Gastroesophageal sphincter (tissue), 4 donors: ENCODE results near the gene EDAR. TPM values are rescaled to one million over a fixed set of nuclear protein-coding genes. Genes with fewer than 3 reads are reported as not detected.

Source experiments
- ATAC-seq: fragments of 150-250 bp; one replicate; pipeline ENCODE4 v1.9.1; 2016; ENCODE audit warnings: mild to moderate bottlenecking, moderate library complexity
- H3K27ac ChIP-seq, 4 donors: fragments of 200-600 bp; sonication (generic) in 3 of 4; 1 replicate in 3 of 4; 2 replicates in 1 of 4; pipeline ENCODE4 v1.5.1; 2016 to 2019
- H3K27me3 ChIP-seq: fragments of 200-600 bp; sonication (generic); one replicate; pipeline ENCODE4 v1.5.1; 2019
- H3K36me3 ChIP-seq, 2 donors: fragments of 200-600 bp; sonication (generic); one replicate each; pipeline ENCODE4 v1.5.1; 2019; ENCODE audit warnings: control low read depth in 1 of 2
- H3K4me1 ChIP-seq, 3 donors: fragments of 200-600 bp; sonication (generic); 1 replicate in 2 of 3; 2 replicates in 1 of 3; pipeline ENCODE4 v1.5.1; 2016 to 2019; ENCODE audit warnings: control low read depth in 2 of 3
- H3K4me3 ChIP-seq, 2 donors: fragments of 200-600 bp; sonication (generic); one replicate each; pipeline ENCODE4 v1.5.1; 2019; ENCODE audit warnings: mild to moderate bottlenecking in 1 of 2, moderate library complexity in 1 of 2
- H3K9me3 ChIP-seq, 3 donors: fragments of 200-600 bp; sonication (generic); one replicate each; pipeline ENCODE4 v1.5.1; 2017 to 2019; ENCODE audit warnings: control low read depth in 2 of 3
- EP300 ChIP-seq: sonication (generic); formaldehyde crosslinking; IDR thresholded peaks from one replicate; pipeline ENCODE4 v1.6.1; 2017; ENCODE audit warnings: antibody characterized with exemption, mild to moderate bottlenecking
- POLR2A ChIP-seq, 2 donors: fragments of 450-650 bp; IDR thresholded peaks; one replicate each; pipeline ENCODE4 v1.6.1; 2017; ENCODE audit warnings: antibody characterized with exemption in 2 of 2, mild to moderate bottlenecking in 2 of 2, moderate library complexity in 1 of 2
- POLR2AphosphoS5 ChIP-seq: sonication (generic); formaldehyde crosslinking; IDR thresholded peaks from one replicate; pipeline ENCODE4 v1.6.1; 2017; ENCODE audit warnings: antibody characterized with exemption
- WGBS, 2 donors: methylation state at CpG; one replicate each; pipeline ENCODE4 v1.1.5; 2018; ENCODE audit warnings: low coverage in 1 of 2; 5-methylcytosine and 5-hydroxymethylcytosine counted together
- total RNA-seq, 4 donors: library from RNA; depleted of rRNA; stranded (reverse); fragments of >200 nt; gene quantifications; one replicate each; pipeline ENCODE4 v1.1.0, GENCODE V29; 2016
- TF ChIP-seq, protein P1 (sequence below), 4 experiments: fragments of 200-600 bp in 2 of 4; fragments of 450-650 bp in 2 of 4; sonication (generic) in 1 of 4; IDR thresholded peaks; one replicate each; pipeline ENCODE4 v1.5.1; 2017 to 2019; ENCODE audit warnings: antibody characterized with exemption in 4 of 4, mild to moderate bottlenecking in 2 of 4, moderate library complexity in 2 of 4

The EDAR gene
- total RNA-seq, 4 donors from 2014 or later = 0.92 TPM; not detected in 3

DNA sequence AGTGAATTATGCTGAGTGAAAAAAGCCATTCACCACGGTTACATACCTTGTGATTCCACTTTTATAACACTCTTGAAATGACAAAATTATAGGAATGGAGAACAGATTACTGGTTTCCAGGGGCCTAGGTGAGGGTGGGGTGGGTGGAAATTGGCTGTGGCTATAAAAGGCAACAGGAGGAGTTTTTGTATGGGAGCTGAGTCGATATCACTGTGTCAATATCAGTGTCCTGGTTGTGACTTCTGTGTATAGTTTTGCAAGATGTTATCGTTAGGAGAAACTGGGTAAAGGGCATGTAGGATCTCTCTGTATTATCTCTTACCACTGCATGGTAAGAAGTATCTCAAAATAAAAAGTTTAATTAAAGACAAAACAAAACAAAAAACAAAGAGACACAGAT is 84.3 kb downstream of the EDAR start:
- no peaks in the 10 kb centered on the region for H3K27me3 ChIP-seq
- H3K36me3 ChIP-seq = no peaks in the 10 kb centered on the region
- peaks cover 0 to 11% (median 0%) of the 10 kb centered on the region in 3 donors for H3K4me1 ChIP-seq
- H3K27ac ChIP-seq = no peak overlapping the region
- ATAC-seq = no peak
- no peak overlapping the region for H3K4me3 ChIP-seq
- 68 to 72% methylated on average over 2 to 3 of the region's 3 CpGs for WGBS, 2 donors
- no peak for TF ChIP-seq POLR2A (IDR thresholded peaks at IDR 0.05)
- TF ChIP-seq POLR2AphosphoS5 = no peak
- TF ChIP-seq, protein P1, sequence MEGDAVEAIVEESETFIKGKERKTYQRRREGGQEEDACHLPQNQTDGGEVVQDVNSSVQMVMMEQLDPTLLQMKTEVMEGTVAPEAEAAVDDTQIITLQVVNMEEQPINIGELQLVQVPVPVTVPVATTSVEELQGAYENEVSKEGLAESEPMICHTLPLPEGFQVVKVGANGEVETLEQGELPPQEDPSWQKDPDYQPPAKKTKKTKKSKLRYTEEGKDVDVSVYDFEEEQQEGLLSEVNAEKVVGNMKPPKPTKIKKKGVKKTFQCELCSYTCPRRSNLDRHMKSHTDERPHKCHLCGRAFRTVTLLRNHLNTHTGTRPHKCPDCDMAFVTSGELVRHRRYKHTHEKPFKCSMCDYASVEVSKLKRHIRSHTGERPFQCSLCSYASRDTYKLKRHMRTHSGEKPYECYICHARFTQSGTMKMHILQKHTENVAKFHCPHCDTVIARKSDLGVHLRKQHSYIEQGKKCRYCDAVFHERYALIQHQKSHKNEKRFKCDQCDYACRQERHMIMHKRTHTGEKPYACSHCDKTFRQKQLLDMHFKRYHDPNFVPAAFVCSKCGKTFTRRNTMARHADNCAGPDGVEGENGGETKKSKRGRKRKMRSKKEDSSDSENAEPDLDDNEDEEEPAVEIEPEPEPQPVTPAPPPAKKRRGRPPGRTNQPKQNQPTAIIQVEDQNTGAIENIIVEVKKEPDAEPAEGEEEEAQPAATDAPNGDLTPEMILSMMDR (IDR thresholded peaks at IDR 0.05) = no peak
- no peak for TF ChIP-seq EP300
- H3K9me3 ChIP-seq = peaks cover 0 to 12% (median 0%) of the 10 kb centered on the region in 3 donors

DNA sequence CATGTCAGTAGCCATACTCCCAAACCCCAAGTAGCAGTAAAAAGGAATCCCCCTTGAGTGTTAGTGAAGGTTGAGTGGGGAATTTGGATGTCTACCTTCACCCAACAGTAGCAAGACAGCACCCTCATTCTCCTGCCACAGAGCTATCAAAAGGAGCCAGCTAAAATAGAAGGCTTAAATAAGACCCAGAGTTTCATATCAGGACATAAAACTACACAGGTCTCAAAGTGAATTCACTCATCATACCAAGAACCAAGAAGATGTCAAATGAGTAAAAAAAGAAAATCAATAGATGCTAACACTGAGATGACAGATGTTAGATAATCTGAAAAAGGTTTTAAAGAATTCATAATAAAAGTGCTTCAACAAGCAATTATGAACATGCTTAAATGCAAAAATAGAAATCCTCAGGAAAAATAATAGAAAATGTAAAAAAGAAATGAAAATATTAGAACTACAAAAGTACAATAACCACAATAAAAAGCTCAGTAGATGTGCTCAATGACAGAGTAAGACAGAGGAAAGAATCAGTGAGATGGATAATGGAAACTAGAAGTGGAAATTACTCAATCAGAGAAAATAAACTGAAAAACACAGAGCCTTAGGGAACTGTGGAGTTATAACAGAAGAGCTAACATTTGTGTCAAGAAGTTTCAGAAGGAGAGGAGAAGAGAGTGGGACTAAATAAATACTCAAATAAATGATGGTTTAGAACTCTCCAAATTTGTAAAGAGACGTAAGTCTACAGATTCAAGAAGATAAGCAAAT is 90.5 kb downstream of the EDAR start:
- Histone ChIP-seq H3K27me3 (no peaks in the 10 kb centered on the region), H3K4me3 (no peak overlapping the region), H3K4me1 (no peaks in the 10 kb centered on the region), H3K36me3 (no peaks in the 10 kb centered on the region), H3K9me3 (peaks cover 0 to 12% (median 0%) of the 10 kb centered on the region in 3 donors), H3K27ac (no peak overlapping the region)
- TF ChIP-seq POLR2A (IDR thresholded peaks at IDR 0.05) = no peak
- no peak for ATAC-seq
- WGBS, 2 donors = 45 to 50% methylated on average over 1 of the region's 1 CpG

DNA sequence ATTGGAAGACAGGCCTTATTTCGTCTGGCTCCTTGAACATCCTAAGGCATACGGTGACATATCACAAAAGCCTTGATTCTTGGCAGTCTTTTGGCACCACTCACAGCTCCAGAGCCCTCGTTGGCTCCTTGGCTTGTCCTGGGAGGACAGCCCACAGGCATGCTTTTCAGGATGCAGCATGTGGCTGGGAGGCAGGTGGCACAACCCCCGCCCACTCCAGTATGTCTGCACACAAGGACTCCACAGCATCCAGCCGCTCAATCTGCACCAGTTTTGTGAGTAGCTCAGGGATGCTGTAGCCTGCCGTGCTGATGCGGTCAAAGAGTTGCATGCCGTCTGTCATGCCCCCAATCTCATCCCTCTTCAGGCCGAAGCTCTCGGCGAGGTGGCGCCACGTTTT is 92.3 kb downstream of the EDAR start:
- TF ChIP-seq EP300 (no peak), POLR2AphosphoS5 (no peak), POLR2A (IDR thresholded peaks at IDR 0.05) (no peak)
- TF ChIP-seq, protein P1 (IDR thresholded peaks at IDR 0.05) = no peak
- no peaks in the 10 kb centered on the region for H3K27me3 ChIP-seq
- H3K4me1 ChIP-seq = no peaks in the 10 kb centered on the region
- H3K9me3 ChIP-seq = peaks cover 0 to 13% (median 0%) of the 10 kb centered on the region in 3 donors
- no peaks in the 10 kb centered on the region for H3K36me3 ChIP-seq
- no peak overlapping the region for H3K4me3 ChIP-seq
- H3K27ac ChIP-seq = no peak overlapping the region
- ATAC-seq = no peak
- WGBS, 2 donors = 88% methylated on average over 8 of the region's 13 CpGs; no CpG with 5 or more reads in 1 of the 2 donors

DNA sequence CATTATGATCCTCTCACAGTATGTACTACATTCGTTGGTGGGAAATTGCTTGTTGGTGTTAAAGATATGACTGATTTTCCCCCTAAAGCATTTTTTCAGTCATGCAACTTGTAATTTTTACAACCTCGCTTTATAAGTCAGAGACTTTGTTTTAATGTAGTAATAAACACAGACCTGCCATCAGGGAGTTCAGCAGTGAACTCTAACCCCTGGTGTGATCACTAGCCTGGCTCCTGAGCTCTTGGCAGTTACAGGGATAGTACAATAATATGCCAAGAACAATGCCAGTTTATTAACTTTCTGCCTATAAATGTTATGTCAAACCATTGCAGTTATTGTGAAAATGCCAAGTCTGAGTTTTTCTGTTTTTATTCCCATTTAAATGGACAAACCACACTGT is 93.8 kb downstream of the EDAR start:
- Histone ChIP-seq H3K4me3 (no peak overlapping the region), H3K27me3 (no peaks in the 10 kb centered on the region), H3K9me3 (peaks cover 0 to 17% (median 0%) of the 10 kb centered on the region in 3 donors), H3K27ac (no peak overlapping the region), H3K4me1 (no peaks in the 10 kb centered on the region), H3K36me3 (no peaks in the 10 kb centered on the region)
- no peak for TF ChIP-seq EP300
- no peak for TF ChIP-seq POLR2AphosphoS5
- TF ChIP-seq, protein P1 (IDR thresholded peaks at IDR 0.05) = no peak
- TF ChIP-seq POLR2A (IDR thresholded peaks at IDR 0.05) = no peak
- WGBS, 2 donors = 65 to 80% methylated on average over 2 of the region's 2 CpGs
- no peak for ATAC-seq

DNA sequence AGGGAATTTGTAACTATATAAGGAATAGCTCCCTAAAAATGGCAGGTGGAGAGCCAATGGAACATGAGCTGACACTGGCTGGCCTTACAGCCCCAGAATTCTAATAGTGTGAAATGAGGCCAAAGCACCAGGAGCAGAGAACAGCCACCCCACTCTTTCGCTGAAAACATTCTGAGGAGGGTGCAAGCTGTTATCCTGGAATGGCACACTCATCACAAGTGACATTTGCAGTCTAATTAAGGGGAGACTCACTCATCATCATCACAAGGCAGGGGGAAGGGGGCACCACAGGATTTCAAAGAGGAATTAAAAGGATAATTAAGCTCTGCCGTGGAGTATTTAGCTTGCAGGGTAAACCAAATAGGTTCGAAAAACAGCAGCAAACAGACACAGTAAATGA is 94.3 kb downstream of the EDAR start:
- Histone ChIP-seq H3K4me1 (no peaks in the 10 kb centered on the region), H3K27ac (no peak overlapping the region), H3K4me3 (no peak overlapping the region), H3K36me3 (no peaks in the 10 kb centered on the region), H3K27me3 (no peaks in the 10 kb centered on the region), H3K9me3 (peaks cover 0 to 19% (median 0%) of the 10 kb centered on the region in 3 donors)
- TF ChIP-seq, protein P1 (IDR thresholded peaks at IDR 0.05) = no peak
- TF ChIP-seq POLR2AphosphoS5 (no peak), POLR2A (IDR thresholded peaks at IDR 0.05) (no peak), EP300 (no peak)
- WGBS, 2 donors = 64 to 76% methylated on average over 2 to 3 of the region's 3 CpGs
- ATAC-seq = no peak
